Aorta (tissue), 5 donors: ENCODE measurements around the gene DCST1. TPM values are rescaled to one million over a fixed set of nuclear protein-coding genes. Genes with fewer than 3 reads are reported as not detected.

Experiments
- ATAC-seq: fragments of 200-7000 bp; cut with Tn5 transposase; one replicate; pipeline ENCODE4 v1.9.1; 2022; ENCODE audit warnings: moderate library complexity; ENCODE audit not compliant: low FRiP score
- DNase-seq, 2 donors: peaks; one replicate each; pipeline ENCODE4 v3.0.0-alpha.2; 2020
- H3K27ac ChIP-seq, 2 donors: one replicate each; pipeline ENCODE4 v1.5.1; 2013; ENCODE audit warnings: low read length in 2 of 2, mild to moderate bottlenecking in 2 of 2, moderate library complexity in 2 of 2, control low read depth in 1 of 2, inconsistent platforms in 1 of 2, low read depth in 1 of 2
- H3K27me3 ChIP-seq, 2 donors: one replicate each; pipeline ENCODE4 v1.6.1; 2013; ENCODE audit warnings: control low read depth in 1 of 2, low read length in 1 of 2, mild to moderate bottlenecking in 1 of 2, moderate library complexity in 1 of 2; ENCODE audit not compliant: insufficient read depth in 2 of 2, control insufficient read depth in 1 of 2
- H3K36me3 ChIP-seq, 2 donors: one replicate each; pipeline ENCODE4 v1.6.1; 2013; ENCODE audit warnings: control low read depth in 1 of 2, low read length in 1 of 2, mild to moderate bottlenecking in 1 of 2; ENCODE audit not compliant: insufficient read depth in 2 of 2, control insufficient read depth in 1 of 2
- H3K4me1 ChIP-seq, 2 donors: one replicate each; pipeline ENCODE4 v1.6.1; 2013; ENCODE audit warnings: low read length in 2 of 2, control low read depth in 1 of 2, mild to moderate bottlenecking in 1 of 2, moderate library complexity in 1 of 2; ENCODE audit not compliant: insufficient read depth in 2 of 2, control insufficient read depth in 1 of 2
- H3K4me3 ChIP-seq, 2 donors: one replicate each; pipeline ENCODE4 v1.5.1; 2013; ENCODE audit warnings: low read length in 2 of 2, control low read depth in 1 of 2, mild to moderate bottlenecking in 1 of 2
- H3K9me3 ChIP-seq: one replicate; pipeline ENCODE4 v1.6.1; 2013; ENCODE audit warnings: mild to moderate bottlenecking, low read length; ENCODE audit not compliant: control insufficient read depth
- WGBS, 2 donors: extraction: QIAGEN DNeasy Blood & Tissue Kit; methylation state at CpG; one replicate each; pipeline ENCODE4 v1.1.7; 2013; 5-methylcytosine and 5-hydroxymethylcytosine counted together
- intact Hi-C, 2 donors: fragments of 100-400 bp; cut with DNase I; formaldehyde crosslinking; loops; one replicate each; pipeline versions ENCODE4 v1.14.2 to v1.15.0; 2022
- polyA plus RNA-seq, 2 donors: library from polyadenylated mRNA; stranded (reverse); fragments of 200-250 nt; gene quantifications; one replicate each; pipeline ENCODE4 v1.2.3, GENCODE V29; 2013
- total RNA-seq, 2 donors: library from RNA; stranded (reverse); fragmentation: NEBNext Ultra II Directional; extraction: Animal tissue kit (Norgen Biotek cat#: 25700); gene quantifications; one replicate each; pipeline ENCODE4 v1.2.1, GENCODE V29; 2021
- donor health status: healthy with polysubstance abuse.
- donor health status: Bipolar disorder and iron deficiency.
- donor health status: DM: no; HTN: no; CAD: no.
- donor health status: DM: no; HTN: no; CAD: no.
- donor health status: DM: yes; HTN: yes; CAD: no.

The DCST1 gene
- total and polyA plus RNA-seq, 4 donors = 0.26 TPM; not detected in 3

GRCh38 chr1:155022927-155023236, 10.7 kb upstream of the DCST1 start:
- no peak for ATAC-seq
- H3K27ac ChIP-seq = no peak overlapping the region
- no peaks in the 10 kb centered on the region for H3K36me3 ChIP-seq
- no peak overlapping the region for H3K4me3 ChIP-seq
- no peaks in the 10 kb centered on the region for H3K9me3 ChIP-seq
- DNase-seq = no peak
- H3K4me1 ChIP-seq = no peaks in the 10 kb centered on the region
- 74 to 82% methylated on average over 4 of the region's 4 CpGs for WGBS, 2 donors
- intact Hi-C loops = no loop called here
- H3K27me3 ChIP-seq = no peaks in the 10 kb centered on the region

GRCh38 chr1:155023627-155024026, 10.0 kb upstream of the DCST1 start:
- no peak overlapping the region for H3K27ac ChIP-seq
- ATAC-seq = no peak
- H3K36me3 ChIP-seq = no peaks in the 10 kb centered on the region
- 78 to 86% methylated on average over 5 of the region's 5 CpGs for WGBS, 2 donors
- no peaks in the 10 kb centered on the region for H3K9me3 ChIP-seq
- no peak for DNase-seq
- H3K4me3 ChIP-seq = no peak overlapping the region
- intact Hi-C loops = no loop called here
- H3K4me1 ChIP-seq = no peaks in the 10 kb centered on the region
- H3K27me3 ChIP-seq = no peaks in the 10 kb centered on the region

DNA sequence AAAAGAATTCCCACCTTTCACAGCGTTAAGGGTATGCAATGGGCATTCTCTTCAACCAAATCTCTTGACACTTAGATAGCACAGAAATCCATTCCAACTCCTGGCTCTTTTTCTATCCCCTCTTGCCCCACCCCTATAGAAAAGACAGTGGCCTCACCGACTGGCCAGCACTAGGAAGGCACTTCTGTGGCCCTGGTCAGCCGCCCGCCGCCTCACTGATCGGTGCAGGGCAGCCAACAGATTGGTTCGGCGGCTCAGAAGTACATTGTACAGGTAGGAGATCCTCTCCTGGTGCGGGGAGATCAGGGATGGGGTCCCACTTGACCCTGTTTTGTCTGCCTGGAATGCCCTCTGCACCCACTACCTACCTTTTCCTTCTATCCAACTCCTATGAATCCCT, 9.3 kb upstream of the DCST1 start:
- no peak overlapping the region for H3K4me3 ChIP-seq
- 91 to 95% methylated on average over 9 of the region's 9 CpGs for WGBS, 2 donors
- H3K36me3 ChIP-seq = no peaks in the 10 kb centered on the region
- H3K27ac ChIP-seq = no peak overlapping the region
- intact Hi-C loops = no loop called here
- no peak for DNase-seq
- H3K27me3 ChIP-seq = no peaks in the 10 kb centered on the region
- no peaks in the 10 kb centered on the region for H3K9me3 ChIP-seq
- ATAC-seq = no peak
- no peaks in the 10 kb centered on the region for H3K4me1 ChIP-seq

GRCh38 chr1:155026154-155026553, 7.5 kb upstream of the DCST1 start:
- no peaks in the 10 kb centered on the region for H3K36me3 ChIP-seq
- H3K4me1 ChIP-seq = no peaks in the 10 kb centered on the region
- no peak overlapping the region for H3K27ac ChIP-seq
- H3K27me3 ChIP-seq = no peaks in the 10 kb centered on the region
- ATAC-seq (no peak), DNase-seq (no peak)
- intact Hi-C loops = no loop called here
- 63 to 66% methylated on average over 8 to 9 of the region's 9 CpGs for WGBS, 2 donors
- H3K9me3 ChIP-seq = no peaks in the 10 kb centered on the region
- H3K4me3 ChIP-seq = no peak overlapping the region

GRCh38 chr1:155026588-155026987, 7.0 kb upstream of the DCST1 start:
- WGBS, 2 donors = 81 to 87% methylated on average over 6 of the region's 6 CpGs
- intact Hi-C loops = no loop called here
- H3K36me3 ChIP-seq = no peaks in the 10 kb centered on the region
- H3K4me3 ChIP-seq = no peak overlapping the region
- ATAC-seq (no peak), DNase-seq (no peak)
- H3K4me1 ChIP-seq = no peaks in the 10 kb centered on the region
- H3K9me3 ChIP-seq = no peaks in the 10 kb centered on the region
- no peak overlapping the region for H3K27ac ChIP-seq
- no peaks in the 10 kb centered on the region for H3K27me3 ChIP-seq

- Histone ChIP-seq H3K9me3 (no peaks in the 10 kb centered on the region), H3K36me3 (no peaks in the 10 kb centered on the region), H3K27ac (no peak overlapping the region), H3K4me1 (no peaks in the 10 kb centered on the region), H3K27me3 (no peaks in the 10 kb centered on the region), H3K4me3 (no peak overlapping the region)
- DNase-seq (no peak), ATAC-seq (peak; percentile 11)
- intact Hi-C loops = no loop called here
- 79 to 86% methylated on average over 16 of the region's 16 CpGs for WGBS, 2 donors
Measured at GRCh38 chr1:155029513-155030242, 3.9 kb upstream of the DCST1 start.

DNA sequence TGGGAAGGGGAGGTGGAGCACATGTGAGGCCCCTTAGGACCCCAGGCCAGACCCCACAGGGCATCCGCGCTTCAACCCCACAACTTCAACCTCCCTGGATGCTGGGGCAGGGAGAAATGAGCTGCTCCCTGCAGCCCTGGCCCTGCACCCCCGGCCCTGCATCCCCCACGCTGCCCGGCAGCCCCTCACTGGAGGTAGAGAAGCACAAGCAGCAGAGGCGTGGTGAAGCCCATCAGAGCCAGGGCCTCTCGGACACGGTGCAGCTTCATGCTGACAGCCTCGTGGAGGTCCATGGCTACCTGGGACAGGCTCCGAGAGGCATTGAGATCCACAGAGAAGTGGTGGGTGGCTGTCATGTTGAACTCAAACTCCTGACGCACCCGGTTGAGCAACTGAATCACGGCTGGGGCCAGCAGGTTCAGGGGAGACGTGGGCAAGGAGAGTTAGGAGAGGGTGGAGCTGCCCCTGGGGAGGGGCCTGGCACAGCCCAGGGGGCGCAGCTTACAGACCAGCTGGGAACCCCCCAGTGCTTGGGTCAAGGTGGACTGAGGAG, 3.3 kb upstream of the DCST1 start:
- DNase-seq (no peak), ATAC-seq (no peak)
- Histone ChIP-seq H3K27ac (no peak overlapping the region), H3K36me3 (no peaks in the 10 kb centered on the region), H3K27me3 (no peaks in the 10 kb centered on the region), H3K4me3 (no peak overlapping the region), H3K9me3 (no peaks in the 10 kb centered on the region), H3K4me1 (no peaks in the 10 kb centered on the region)
- WGBS, 2 donors = 83 to 91% methylated on average over 15 of the region's 15 CpGs
- intact Hi-C loops = no loop called here

- 85 to 88% methylated on average over 11 of the region's 11 CpGs for WGBS, 2 donors
- H3K4me1 ChIP-seq = no peaks in the 10 kb centered on the region
- no peaks in the 10 kb centered on the region for H3K9me3 ChIP-seq
- H3K27ac ChIP-seq = no peak overlapping the region
- ATAC-seq (no peak), DNase-seq (no peak)
- intact Hi-C loops = no loop called here
- no peak overlapping the region for H3K4me3 ChIP-seq
- H3K36me3 ChIP-seq = no peaks in the 10 kb centered on the region
- no peaks in the 10 kb centered on the region for H3K27me3 ChIP-seq
Measured at GRCh38 chr1:155030899-155031298, 2.7 kb upstream of the DCST1 start.

DNA sequence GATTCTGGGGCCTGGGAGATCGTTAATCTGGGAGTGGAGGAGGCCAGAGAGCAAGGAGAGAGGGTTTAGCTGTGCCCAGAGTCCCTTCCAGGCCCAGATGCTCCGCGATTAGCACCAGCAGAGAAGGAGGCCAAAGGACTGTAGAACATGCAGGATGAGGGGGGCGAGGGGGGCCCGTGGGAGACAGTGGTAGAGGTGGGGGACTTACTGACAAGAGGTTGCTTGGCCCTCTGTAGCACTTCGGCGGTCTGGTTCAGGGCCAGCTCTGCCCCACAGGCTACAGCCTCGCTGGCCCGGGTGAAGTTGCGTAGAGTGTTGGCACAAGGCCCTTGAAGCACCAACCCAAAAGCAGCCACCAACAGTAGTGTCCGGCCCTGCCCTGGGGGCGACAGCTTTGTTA, 738 bp upstream of the DCST1 start:
- Histone ChIP-seq H3K36me3 (no peaks in the 10 kb centered on the region), H3K9me3 (no peaks in the 10 kb centered on the region), H3K27me3 (no peaks in the 10 kb centered on the region), H3K4me3 (no peak overlapping the region), H3K27ac (no peak overlapping the region), H3K4me1 (no peaks in the 10 kb centered on the region)
- WGBS, 2 donors = 84 to 88% methylated on average over 11 to 12 of the region's 12 CpGs
- ATAC-seq (no peak), DNase-seq (no peak)
- intact Hi-C loops = no loop called here
